Right atrium auricular region (tissue), 2 donors: ENCODE measurements around the gene DPP10. TPM values are rescaled to one million over a fixed set of nuclear protein-coding genes. Genes with fewer than 3 reads are reported as not detected.
"Not testable (repeated sequence)": the region's sequence is repeated elsewhere in the genome, so short reads cannot be mapped to it uniquely, and the experiment has no call there.

Source experiments
- DNase-seq: peaks from one replicate; pipeline ENCODE4 v3.0.0-alpha.2; 2019; ENCODE audit warnings: low spot score
- H3K27ac ChIP-seq, 2 donors: fragments of 200-600 bp; sonication (generic); 1 replicate in 1 of 2; 2 replicates in 1 of 2; pipeline ENCODE4 v1.5.1; 2016 to 2019
- H3K27me3 ChIP-seq, 2 donors: fragments of 200-600 bp; sonication (generic); one replicate each; pipeline versions ENCODE4 v1.5.1 to v1.6.0; 2017 to 2019
- H3K36me3 ChIP-seq: fragments of 200-600 bp; sonication (generic); one replicate; pipeline ENCODE4 v1.5.1; 2016
- H3K4me1 ChIP-seq, 2 donors: fragments of 200-600 bp; sonication (generic); one replicate each; pipeline versions ENCODE4 v1.5.1 to v1.6.0; 2017 to 2019
- H3K4me3 ChIP-seq, 2 donors: fragments of 200-600 bp; sonication (generic); 1 replicate in 1 of 2; 2 replicates in 1 of 2; pipeline ENCODE4 v1.5.1; 2017 to 2019; ENCODE audit warnings: mild to moderate bottlenecking in 1 of 2, moderate library complexity in 1 of 2
- H3K9me3 ChIP-seq, 2 donors: fragments of 200-600 bp; sonication (generic); one replicate each; pipeline ENCODE4 v1.5.1; 2019
- total RNA-seq, 2 donors: library from RNA; depleted of rRNA; stranded (reverse); fragments of >200 nt; gene quantifications; one replicate each; pipeline ENCODE4 v1.1.0, GENCODE V29; 2016
- TF ChIP-seq, protein P1 (sequence below), 2 donors: fragments of 200-600 bp; sonication (generic); IDR thresholded peaks; one replicate each; pipeline ENCODE4 v1.5.1; 2019; ENCODE audit warnings: antibody characterized with exemption in 2 of 2

The DPP10 gene
- total RNA-seq, 2 donors from 2014 or later = not detected

DNA sequence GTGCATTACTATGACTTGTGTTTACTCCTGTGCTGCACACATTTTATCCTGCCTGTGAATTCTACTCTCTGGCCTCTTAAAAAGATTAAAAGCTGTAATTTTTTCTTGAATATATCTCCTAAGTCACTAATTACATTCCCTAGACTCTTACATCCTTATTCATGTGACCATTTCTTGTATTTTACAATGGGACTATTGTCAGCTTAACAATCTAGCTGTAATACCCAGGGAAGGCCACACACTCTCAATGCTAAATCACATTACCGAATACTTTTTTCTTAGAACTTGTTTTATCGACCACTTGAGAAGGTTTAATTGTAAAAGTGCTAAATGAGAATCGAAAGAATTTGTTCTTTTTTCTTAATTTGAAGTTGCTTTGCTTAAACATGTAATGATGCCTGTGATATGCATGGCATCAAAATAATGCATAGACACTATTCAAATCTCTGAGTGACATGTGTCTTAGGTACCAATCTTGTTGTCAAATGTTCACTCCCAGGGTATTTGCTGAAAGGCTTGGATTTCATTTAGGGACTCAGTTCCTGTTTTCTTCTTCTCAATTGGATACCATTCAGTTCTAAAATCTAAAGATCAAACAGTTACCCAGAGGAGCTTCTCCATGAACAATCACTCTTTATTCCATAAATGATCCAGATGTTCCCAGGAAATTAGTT, 498.5 kb downstream of the DPP10 start:
- TF ChIP-seq, protein P1, sequence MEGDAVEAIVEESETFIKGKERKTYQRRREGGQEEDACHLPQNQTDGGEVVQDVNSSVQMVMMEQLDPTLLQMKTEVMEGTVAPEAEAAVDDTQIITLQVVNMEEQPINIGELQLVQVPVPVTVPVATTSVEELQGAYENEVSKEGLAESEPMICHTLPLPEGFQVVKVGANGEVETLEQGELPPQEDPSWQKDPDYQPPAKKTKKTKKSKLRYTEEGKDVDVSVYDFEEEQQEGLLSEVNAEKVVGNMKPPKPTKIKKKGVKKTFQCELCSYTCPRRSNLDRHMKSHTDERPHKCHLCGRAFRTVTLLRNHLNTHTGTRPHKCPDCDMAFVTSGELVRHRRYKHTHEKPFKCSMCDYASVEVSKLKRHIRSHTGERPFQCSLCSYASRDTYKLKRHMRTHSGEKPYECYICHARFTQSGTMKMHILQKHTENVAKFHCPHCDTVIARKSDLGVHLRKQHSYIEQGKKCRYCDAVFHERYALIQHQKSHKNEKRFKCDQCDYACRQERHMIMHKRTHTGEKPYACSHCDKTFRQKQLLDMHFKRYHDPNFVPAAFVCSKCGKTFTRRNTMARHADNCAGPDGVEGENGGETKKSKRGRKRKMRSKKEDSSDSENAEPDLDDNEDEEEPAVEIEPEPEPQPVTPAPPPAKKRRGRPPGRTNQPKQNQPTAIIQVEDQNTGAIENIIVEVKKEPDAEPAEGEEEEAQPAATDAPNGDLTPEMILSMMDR (IDR thresholded peaks at IDR 0.05) = no peak
- DNase-seq = no peak
- no peaks in the 10 kb centered on the region for H3K27me3 ChIP-seq

DNA sequence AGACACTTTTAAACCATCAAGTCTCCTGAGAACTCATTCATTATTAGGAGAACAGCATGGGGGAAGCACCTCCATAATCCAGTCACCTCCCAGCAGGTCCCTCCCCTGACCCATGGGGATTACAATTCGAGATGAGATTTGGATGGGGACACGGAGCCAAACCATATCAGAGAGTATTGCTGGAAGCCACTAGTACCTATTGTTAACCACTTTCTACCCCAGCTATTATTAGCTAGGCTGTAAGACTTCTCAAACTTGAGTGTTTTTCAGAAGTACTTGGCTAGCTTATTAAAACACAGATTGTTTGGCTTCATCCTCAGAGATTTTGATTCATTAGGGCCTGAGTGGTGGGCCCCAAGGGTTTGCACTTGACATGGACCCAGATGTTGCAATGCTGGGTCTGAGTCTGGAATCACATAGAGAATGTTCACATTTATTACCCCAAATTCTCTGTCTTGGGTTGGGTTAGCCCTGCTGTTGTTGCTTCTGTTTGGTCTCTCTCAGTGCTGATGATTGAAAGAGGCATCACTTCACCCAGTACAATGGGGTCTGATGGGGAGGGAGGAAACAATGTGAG, 506.9 kb downstream of the DPP10 start:
- Histone ChIP-seq H3K27me3 (no peaks in the 10 kb centered on the region), H3K27ac (no peak overlapping the region), H3K4me3 (no peak overlapping the region), H3K4me1 (no peaks in the 10 kb centered on the region), H3K9me3 (no peaks in the 10 kb centered on the region), H3K36me3 (no peaks in the 10 kb centered on the region)
- no peak for DNase-seq
- TF ChIP-seq, protein P1 (IDR thresholded peaks at IDR 0.05) = no peak

More for the DNA sequence above, 498.5 kb downstream of the DPP10 start:
- Histone ChIP-seq H3K36me3 (no peaks in the 10 kb centered on the region), H3K27ac (no peak overlapping the region), H3K9me3 (no peaks in the 10 kb centered on the region), H3K4me1 (no peaks in the 10 kb centered on the region), H3K4me3 (no peak overlapping the region)

DNA sequence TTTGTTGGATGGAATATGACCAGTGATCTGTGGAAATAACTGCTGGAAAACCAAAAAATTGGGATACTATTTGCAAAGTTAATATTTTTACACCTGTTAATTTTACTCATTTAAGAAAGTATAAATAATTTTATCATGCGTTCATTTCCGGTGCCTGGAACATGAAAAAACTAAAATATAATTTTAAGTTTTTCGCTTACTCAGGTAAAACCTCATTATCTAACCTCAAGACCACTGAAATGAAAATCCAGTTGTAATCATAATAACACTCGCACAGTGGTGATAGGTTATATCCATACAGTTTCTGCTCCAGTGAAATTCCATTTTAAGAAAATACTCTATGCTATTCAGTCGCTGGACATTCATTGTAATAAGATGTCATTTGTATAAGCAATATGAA, 517.9 kb downstream of the DPP10 start:
- H3K27me3 ChIP-seq = no peaks in the 10 kb centered on the region
- no peak overlapping the region for H3K27ac ChIP-seq
- no peak overlapping the region for H3K4me3 ChIP-seq
- H3K9me3 ChIP-seq = no peaks in the 10 kb centered on the region
- DNase-seq = no peak
- no peaks in the 10 kb centered on the region for H3K4me1 ChIP-seq
- TF ChIP-seq, protein P1 (IDR thresholded peaks at IDR 0.05) = no peak
- no peaks in the 10 kb centered on the region for H3K36me3 ChIP-seq

DNA sequence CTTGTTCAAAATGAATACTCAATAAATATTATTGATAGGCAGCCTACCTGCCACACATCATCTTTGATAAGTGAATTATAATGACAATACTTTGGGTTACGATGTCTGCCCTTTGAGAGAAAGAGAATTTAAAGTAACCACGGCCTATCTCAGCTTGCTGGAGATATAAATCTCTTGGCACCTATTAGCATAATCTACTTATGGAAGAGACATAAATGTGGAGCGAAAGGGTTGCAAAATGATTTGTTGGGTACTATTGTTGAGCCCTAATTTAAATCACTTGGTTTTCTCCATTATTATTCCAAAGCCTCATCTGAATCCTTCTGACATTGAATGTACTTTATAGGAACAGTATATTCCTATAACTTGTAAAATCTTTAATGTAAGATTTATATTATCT, 520.1 kb downstream of the DPP10 start:
- DNase-seq = no peak
- TF ChIP-seq, protein P1 (IDR thresholded peaks at IDR 0.05) = no peak
- H3K4me1 ChIP-seq = no peaks in the 10 kb centered on the region

DNA sequence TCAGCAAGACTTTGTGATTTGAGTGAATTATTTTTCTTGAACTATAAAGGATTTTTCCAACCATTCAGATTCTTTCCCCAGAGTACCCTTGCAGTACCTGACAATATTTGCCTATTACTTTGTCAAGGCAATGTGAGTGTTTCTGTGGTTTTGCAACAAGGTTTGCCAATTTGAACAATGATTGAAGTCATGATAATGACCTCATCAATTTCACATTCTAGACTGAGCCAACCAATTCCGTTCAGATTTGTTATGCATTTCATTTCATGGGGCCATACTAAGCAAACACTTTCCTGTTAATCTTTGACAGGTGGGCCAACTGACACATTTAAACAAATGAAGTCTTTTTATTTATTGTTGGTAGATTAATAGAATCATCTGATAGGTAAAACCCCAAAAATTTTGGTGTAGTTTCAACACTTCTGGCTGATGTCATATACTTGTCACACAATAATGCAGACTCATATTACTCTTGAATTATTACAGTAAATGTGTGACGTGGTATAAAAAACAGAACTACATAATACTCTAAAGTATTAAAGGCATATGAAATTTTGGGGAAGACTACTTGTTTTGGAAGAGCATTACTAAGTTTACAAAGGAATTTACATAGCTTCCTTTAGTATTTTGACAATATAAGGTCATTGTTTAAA, 526.4 kb downstream of the DPP10 start:
- Histone ChIP-seq H3K9me3 (no peaks in the 10 kb centered on the region), H3K4me1 (no peaks in the 10 kb centered on the region), H3K4me3 (no peak overlapping the region), H3K27me3 (no peaks in the 10 kb centered on the region), H3K36me3 (no peaks in the 10 kb centered on the region), H3K27ac (no peak overlapping the region)
- no peak for DNase-seq
- TF ChIP-seq, protein P1 (IDR thresholded peaks at IDR 0.05) = no peak

More for the DNA sequence above, 520.1 kb downstream of the DPP10 start:
- Histone ChIP-seq H3K9me3 (no peaks in the 10 kb centered on the region), H3K27me3 (no peaks in the 10 kb centered on the region), H3K27ac (no peak overlapping the region), H3K36me3 (no peaks in the 10 kb centered on the region), H3K4me3 (no peak overlapping the region)

DNA sequence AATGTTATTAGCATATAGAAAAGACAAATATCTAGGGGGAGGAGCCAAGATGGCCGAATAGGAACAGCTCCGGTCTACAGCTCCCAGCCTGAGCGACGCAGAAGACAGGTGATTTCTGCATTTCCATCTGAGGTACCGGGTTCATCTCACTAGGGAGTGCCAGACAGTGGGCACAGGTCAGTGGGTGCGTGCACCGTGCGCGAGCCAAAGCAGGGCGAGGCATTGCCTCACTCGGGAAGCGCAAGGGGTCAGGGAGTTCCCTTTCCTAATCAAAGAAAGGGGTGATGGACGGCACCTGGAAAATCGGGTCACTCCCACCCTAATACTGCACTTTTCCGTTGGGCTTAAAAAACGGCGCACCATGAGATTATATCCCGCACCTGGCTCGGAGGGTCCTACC, 561.9 kb downstream of the DPP10 start:
- not testable (repeated sequence) for H3K36me3 ChIP-seq, H3K27ac ChIP-seq, H3K4me3 ChIP-seq, H3K4me1 ChIP-seq, H3K27me3 ChIP-seq, DNase-seq, H3K9me3 ChIP-seq
